Upper lobe of left lung (tissue), 4 donors: ENCODE results near the gene JAZF1.

Source experiments
- CTCF ChIP-seq, 6 experiments: fragments of 450-650 bp in 4 of 6; fragments of 200-600 bp in 2 of 6; sonication (generic) in 2 of 6; IDR thresholded peaks; one replicate each; pipeline ENCODE4 v1.5.1; 2016 to 2019; ENCODE audit warnings: antibody characterized with exemption in 6 of 6
- POLR2AphosphoS5 ChIP-seq, 2 donors: sonication (generic); formaldehyde crosslinking; IDR thresholded peaks; one replicate each; pipeline ENCODE4 v1.5.1; 2017; ENCODE audit warnings: antibody characterized with exemption in 2 of 2

DNA sequence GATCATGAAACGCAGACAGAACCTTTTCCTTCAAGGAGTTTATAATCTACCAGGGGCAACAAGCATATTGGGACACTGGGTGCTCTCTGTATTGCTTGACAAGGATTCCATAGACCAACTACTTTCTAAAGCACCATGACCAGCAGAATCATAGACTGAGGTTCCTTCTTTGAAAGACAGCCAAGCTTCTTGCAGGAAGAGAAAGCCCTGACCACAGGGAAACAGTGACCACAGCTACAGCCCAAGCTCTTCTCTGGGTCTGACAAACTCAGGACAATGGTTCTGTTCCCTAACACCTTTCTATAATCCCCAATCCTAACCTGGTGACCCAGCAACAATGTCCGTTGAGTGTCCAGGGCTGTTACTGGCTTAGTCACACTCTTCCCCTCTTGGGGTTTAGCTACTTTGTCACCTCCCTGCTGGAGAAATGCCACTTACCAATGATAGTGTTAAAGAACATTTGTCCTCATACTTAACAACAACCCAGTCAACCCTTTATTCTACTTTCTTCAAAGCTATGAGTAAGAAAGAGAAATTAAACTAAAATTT is 155.7 kb downstream of the JAZF1 start:
- no peak for TF ChIP-seq CTCF (IDR thresholded peaks at IDR 0.05)
- no peak for TF ChIP-seq POLR2AphosphoS5 (IDR thresholded peaks at IDR 0.05)
